Loucy (cell line): ENCODE data around the gene SFTA2.

Source experiments
- H2AFZ ChIP-seq: fragments of 200-600 bp; sonication (generic); 2 replicates; pipeline ENCODE4 v1.6.0; 2016; ENCODE audit warnings: antibody characterized with exemption, mild to moderate bottlenecking, low read length, moderate library complexity
- H3F3A ChIP-seq: fragments of 200-600 bp; 2 replicates; pipeline ENCODE4 v1.6.0; 2016; ENCODE audit warnings: antibody characterized with exemption, low read depth, mild to moderate bottlenecking
- H3K27me3 ChIP-seq: fragments of 200-600 bp; sonication (generic); 2 replicates; pipeline ENCODE4 v1.6.1; 2014; ENCODE audit warnings: low read length, mild to moderate bottlenecking; ENCODE audit not compliant: insufficient read depth, poor library complexity, severe bottlenecking
- H3K36me3 ChIP-seq: fragments of 200-600 bp; sonication (generic); 2 replicates; pipeline ENCODE4 v1.6.1; 2016; ENCODE audit warnings: low read length; ENCODE audit not compliant: insufficient read depth
- H3K4me1 ChIP-seq: fragments of 200-600 bp; sonication (generic); 2 replicates; pipeline ENCODE4 v1.5.1; 2014; ENCODE audit warnings: low read length, mild to moderate bottlenecking; ENCODE audit not compliant: insufficient read depth, poor library complexity, severe bottlenecking
- H3K4me2 ChIP-seq: fragments of 200-600 bp; sonication (generic); 2 replicates; pipeline ENCODE4 v1.6.0; 2014; ENCODE audit warnings: antibody characterized with exemption, low read length, low read depth, mild to moderate bottlenecking; ENCODE audit not compliant: poor library complexity, severe bottlenecking
- H3K4me3 ChIP-seq: fragments of 200-600 bp; sonication (generic); 2 replicates; pipeline ENCODE4 v1.5.1; 2014; ENCODE audit warnings: low read length, mild to moderate bottlenecking, mixed read lengths; ENCODE audit not compliant: poor library complexity, severe bottlenecking
- H3K79me2 ChIP-seq: fragments of 200-600 bp; sonication (generic); 2 replicates; pipeline ENCODE4 v1.6.1; 2014; ENCODE audit warnings: low read length; ENCODE audit not compliant: insufficient read depth
- H3K9ac ChIP-seq: fragments of 200-600 bp; sonication (generic); 2 replicates; pipeline ENCODE4 v1.6.0; 2014; ENCODE audit warnings: mild to moderate bottlenecking, low read depth, low read length, moderate library complexity; ENCODE audit not compliant: poor library complexity, severe bottlenecking
- H3K9me2 ChIP-seq: fragments of 200-600 bp; sonication (generic); replicated peaks from 2 replicates; pipeline ENCODE4 v1.6.1; 2016; ENCODE audit warnings: low read depth, low read length, mixed read lengths
- H3K9me3 ChIP-seq: fragments of 200-600 bp; sonication (generic); 2 replicates; pipeline ENCODE4 v1.6.1; 2014; ENCODE audit warnings: mild to moderate bottlenecking, antibody characterized with exemption, low read length, low read depth; ENCODE audit not compliant: insufficient read depth
- H4K20me1 ChIP-seq: fragments of 200-600 bp; sonication (generic); 2 replicates; pipeline ENCODE4 v1.6.0; 2014; ENCODE audit warnings: antibody characterized with exemption, low read length, mild to moderate bottlenecking; ENCODE audit not compliant: insufficient read depth, poor library complexity, severe bottlenecking
- CTCF ChIP-seq: fragments of 200-600 bp; sonication (generic); conservative IDR thresholded peaks from 2 replicates; pipeline ENCODE4 v1.5.1; 2014; ENCODE audit warnings: mild to moderate bottlenecking, antibody characterized with exemption, low read length
- EZH2phosphoT487 ChIP-seq: fragments of 200-600 bp; IDR thresholded peaks from 2 replicates; pipeline ENCODE4 v1.6.1; 2018; ENCODE audit warnings: antibody characterized with exemption, mild to moderate bottlenecking, moderate library complexity, borderline replicate concordance

The SFTA2 gene

GRCh38 chr6:30951907-30952469, 20.0 kb upstream of the SFTA2 start:
- Histone ChIP-seq H3K4me3 (no peak overlapping the region), H3K4me1 (peaks cover 15% of the 10 kb centered on the region), H3K36me3 (no peaks in the 10 kb centered on the region), H3K9me3 (no peaks in the 10 kb centered on the region), H3K4me2 (no peak overlapping the region), H2AFZ (no peak overlapping the region), H3K9me2 (no peaks in the 10 kb centered on the region), H3F3A (no peaks in the 10 kb centered on the region), H3K9ac (no peak overlapping the region), H4K20me1 (no peaks in the 10 kb centered on the region), H3K27me3 (peaks cover 33% of the 10 kb centered on the region), H3K79me2 (no peaks in the 10 kb centered on the region)
- TF ChIP-seq CTCF (no peak), EZH2phosphoT487 (no peak)

GRCh38 chr6:30948811-30949210, 16.8 kb upstream of the SFTA2 start:
- H3K9ac ChIP-seq = no peak overlapping the region
- no peak for TF ChIP-seq EZH2phosphoT487
- TF ChIP-seq CTCF = no peak
- no peaks in the 10 kb centered on the region for H3K36me3 ChIP-seq
- no peaks in the 10 kb centered on the region for H3F3A ChIP-seq
- H3K9me3 ChIP-seq = no peaks in the 10 kb centered on the region
- no peak overlapping the region for H3K4me2 ChIP-seq
- no peaks in the 10 kb centered on the region for H4K20me1 ChIP-seq
- H2AFZ ChIP-seq = no peak overlapping the region
- H3K4me1 ChIP-seq = no peaks in the 10 kb centered on the region
- no peaks in the 10 kb centered on the region for H3K9me2 ChIP-seq
- peaks cover 1% of the 10 kb centered on the region for H3K27me3 ChIP-seq
- no peaks in the 10 kb centered on the region for H3K79me2 ChIP-seq
- no peak overlapping the region for H3K4me3 ChIP-seq

- H3K9ac ChIP-seq = no peak overlapping the region
- no peak overlapping the region for H3K4me3 ChIP-seq
- no peaks in the 10 kb centered on the region for H3K9me2 ChIP-seq
- no peak for TF ChIP-seq EZH2phosphoT487
- no peak for TF ChIP-seq CTCF
- H3K36me3 ChIP-seq = no peaks in the 10 kb centered on the region
- H4K20me1 ChIP-seq = no peaks in the 10 kb centered on the region
- H2AFZ ChIP-seq = no peak overlapping the region
- H3K4me1 ChIP-seq = no peaks in the 10 kb centered on the region
- no peak overlapping the region for H3K4me2 ChIP-seq
- no peaks in the 10 kb centered on the region for H3K9me3 ChIP-seq
- no peaks in the 10 kb centered on the region for H3K79me2 ChIP-seq
- H3F3A ChIP-seq = no peaks in the 10 kb centered on the region
- H3K27me3 ChIP-seq = no peaks in the 10 kb centered on the region
Observed at GRCh38 chr6:30947231-30947630, 15.3 kb upstream of the SFTA2 start.
